CD1c-positive myeloid dendritic cell (primary cell): ENCODE measurements around the gene PTGER4.
"Not testable (repeated sequence)": the region's sequence is repeated elsewhere in the genome, so short reads cannot be mapped to it uniquely, and the experiment has no call there.

Experiments
- DNase-seq: peaks from one replicate; pipeline ENCODE4 v3.0.0-alpha.2; 2016; ENCODE audit errors: extremely low spot score

PTGER4 gene

DNA sequence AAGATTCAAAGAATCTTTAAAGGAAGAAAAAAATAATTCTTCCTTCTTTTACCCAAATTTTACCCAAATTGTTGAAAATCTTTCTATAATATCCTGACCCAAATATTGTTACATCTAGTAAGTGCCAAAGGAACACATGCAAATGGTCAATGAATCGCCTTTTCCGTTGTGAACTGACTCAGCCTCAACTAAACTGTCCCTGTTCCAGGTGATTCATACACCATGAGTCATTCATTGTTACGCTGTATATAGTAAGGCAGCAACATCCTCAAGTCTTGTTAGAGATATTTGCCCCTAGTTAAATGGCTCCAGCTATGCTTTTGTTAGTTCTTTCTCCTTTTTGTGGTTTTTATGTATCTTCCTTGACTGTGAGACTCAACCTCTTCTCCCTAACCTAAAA, 9.7 kb downstream of the PTGER4 start:
- DNase-seq = peak; percentile 64

DNA sequence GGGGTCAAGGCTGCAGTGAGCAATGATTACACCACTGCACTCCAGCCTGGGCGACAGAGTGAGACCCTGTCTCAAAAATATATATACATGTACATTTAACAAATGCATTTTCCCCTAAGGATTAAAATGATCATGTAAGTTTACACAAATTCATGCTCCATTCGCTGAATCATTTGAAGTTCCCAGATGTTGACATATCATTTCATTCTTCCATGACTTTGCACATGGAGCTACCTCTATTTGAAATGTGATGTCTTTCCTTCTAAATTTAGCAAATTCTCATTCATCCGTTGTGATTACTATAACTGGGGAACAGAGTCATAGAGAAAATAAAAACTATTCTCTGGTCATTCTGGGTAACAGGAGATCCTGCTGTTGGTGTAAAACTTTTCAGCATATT, 10.6 kb downstream of the PTGER4 start:
- DNase-seq = no peak

DNA sequence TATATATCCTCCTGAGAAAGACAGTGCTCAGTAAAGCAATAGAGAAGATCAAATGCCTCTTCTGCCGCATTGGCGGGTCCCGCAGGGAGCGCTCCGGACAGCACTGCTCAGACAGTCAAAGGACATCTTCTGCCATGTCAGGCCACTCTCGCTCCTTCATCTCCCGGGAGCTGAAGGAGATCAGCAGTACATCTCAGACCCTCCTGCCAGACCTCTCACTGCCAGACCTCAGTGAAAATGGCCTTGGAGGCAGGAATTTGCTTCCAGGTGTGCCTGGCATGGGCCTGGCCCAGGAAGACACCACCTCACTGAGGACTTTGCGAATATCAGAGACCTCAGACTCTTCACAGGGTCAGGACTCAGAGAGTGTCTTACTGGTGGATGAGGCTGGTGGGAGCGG, 12.2 kb downstream of the PTGER4 start:
- no peak for DNase-seq

DNA sequence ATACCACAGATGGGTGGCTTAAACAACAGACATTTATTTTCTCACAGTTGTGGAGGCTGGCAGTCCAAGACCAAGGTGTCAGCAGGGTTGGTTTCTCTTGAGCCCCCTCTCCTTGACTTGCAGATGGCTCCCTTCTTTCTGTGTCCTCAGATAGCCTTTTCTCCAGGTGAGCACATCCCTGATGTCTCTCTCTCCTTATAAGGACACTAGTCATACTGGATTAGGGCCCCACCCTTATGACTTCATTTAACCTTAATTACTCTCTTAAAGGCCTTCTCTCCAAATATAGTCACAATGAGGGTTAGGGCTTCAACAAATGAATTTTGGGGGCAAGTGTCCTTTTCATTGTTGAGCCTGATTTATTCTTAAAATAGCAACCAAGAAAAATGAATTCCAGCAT, 14.7 kb downstream of the PTGER4 start:
- DNase-seq = no peak

DNA sequence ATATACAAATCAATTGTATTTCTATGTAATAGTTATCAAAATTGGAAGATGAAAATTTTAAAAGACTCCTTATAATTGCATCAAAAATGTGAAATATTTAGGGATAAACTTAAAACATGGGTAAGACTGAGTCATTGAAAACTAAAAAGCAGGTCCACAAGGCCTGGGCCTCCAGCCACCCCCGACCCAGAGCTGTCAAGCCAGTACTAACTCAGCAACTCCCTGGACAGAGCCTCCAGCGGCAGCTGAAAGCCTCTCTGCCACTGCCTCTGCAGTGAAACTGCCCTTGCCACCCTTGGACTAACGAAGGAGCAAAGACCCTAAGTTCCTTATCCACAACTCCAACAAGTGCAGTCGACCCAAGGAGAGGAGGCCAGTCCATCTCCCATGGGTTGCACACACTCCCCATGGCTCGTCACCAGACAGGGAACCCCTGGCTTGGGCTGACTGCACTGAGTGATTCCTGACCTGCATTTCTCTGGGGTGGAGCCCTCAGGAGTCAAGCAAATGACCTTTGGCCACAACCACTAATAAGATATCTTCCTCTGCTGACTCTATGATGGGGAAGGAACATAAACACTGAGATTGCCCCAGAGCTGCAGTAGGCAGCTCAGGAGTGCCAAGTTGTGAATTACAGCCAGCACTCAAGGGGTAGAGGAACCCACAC, 20.5 kb downstream of the PTGER4 start:
- DNase-seq = no peak

DNA sequence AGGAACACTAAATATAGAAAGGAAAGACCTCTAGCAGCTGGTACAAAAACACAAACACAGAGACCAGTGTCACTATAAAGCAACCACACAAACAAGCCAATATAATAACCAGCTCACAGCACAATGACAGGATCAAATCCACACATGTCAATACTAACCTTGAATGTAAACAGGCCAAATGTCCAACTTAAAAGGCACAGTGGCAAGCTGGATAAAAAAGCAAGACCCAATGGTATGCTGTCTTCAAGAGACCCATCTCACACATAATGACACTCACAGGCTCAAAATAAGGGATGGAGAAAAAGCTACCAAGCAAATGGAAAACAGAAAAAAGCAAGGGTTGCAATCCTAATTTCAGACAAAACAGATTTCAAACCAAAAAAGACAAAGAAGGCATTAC, 22.3 kb downstream of the PTGER4 start:
- DNase-seq = not testable (repeated sequence)

DNA sequence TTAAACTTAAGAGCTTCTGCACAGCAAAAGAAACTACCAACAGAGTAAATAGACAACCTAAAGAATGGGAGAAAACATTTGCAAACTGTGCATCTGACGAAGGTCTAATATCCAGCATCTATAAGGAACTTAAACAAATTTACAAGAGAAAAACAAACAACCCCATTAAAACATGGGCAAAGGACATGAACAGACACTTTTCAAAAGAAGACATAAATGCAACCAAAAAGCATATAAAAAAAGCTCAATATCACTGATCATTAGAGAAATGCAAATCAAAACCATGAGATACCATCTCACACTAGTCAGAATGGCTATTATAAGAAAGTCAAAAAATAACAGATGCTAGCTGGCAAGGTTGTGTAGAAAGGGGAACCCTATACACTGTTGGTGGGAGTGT, 25.8 kb downstream of the PTGER4 start:
- DNase-seq = not testable (repeated sequence)

DNA sequence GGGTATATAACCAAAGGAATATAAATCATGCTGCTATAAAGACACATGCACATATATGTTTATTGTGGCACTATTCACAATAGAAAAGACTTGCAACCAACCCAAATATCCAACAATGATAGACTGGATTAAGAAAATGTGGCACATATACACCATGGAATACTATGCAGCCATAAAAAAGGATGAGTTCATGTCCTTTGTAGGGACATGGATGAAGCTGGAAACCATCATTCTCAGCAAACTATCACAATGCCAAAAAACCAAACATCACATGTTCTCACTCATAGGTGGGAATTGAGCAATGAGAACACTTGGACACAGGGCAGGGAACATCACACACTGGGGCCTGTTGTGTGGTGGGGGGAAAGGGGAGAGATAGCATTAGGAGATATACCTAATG, 30.9 kb downstream of the PTGER4 start:
- not testable (repeated sequence) for DNase-seq

DNA sequence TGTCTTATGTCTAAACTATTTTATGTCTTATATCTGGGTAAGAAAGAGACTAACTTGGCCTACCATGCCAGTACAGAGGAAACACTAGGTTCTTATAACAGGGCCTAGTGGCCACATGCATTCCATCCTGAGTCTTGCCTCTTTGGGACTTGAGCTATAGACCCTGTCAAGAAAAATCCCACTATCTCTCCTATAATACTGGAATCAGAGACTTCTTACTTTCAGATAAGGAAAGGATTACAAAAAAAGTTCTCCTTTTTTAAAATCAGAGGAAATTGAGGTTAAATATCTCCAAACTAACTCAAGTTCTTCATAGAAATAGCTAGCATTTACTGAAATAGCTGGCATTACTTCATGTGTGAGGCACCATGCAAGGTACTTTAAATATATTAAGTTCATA, 34.3 kb downstream of the PTGER4 start:
- DNase-seq = no peak

DNA sequence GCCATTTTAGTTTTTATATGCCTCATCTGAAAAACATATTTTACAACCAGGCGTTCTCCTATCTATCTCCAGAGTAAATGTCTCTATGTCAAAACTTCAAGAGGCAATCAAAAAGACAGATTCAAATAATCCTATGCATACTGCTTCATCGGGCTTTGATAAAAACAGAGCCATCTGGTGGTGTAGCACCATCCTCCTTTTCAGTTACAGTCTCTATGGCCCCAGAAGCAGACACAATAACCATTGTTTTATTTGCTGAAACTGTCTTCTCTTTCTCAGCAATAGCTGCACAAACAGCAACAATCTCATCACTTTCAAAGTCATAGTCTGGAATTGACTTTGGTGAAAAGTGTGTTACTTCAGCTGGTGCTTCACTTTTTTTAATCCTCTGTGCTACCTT, 36.3 kb downstream of the PTGER4 start:
- DNase-seq = no peak

DNA sequence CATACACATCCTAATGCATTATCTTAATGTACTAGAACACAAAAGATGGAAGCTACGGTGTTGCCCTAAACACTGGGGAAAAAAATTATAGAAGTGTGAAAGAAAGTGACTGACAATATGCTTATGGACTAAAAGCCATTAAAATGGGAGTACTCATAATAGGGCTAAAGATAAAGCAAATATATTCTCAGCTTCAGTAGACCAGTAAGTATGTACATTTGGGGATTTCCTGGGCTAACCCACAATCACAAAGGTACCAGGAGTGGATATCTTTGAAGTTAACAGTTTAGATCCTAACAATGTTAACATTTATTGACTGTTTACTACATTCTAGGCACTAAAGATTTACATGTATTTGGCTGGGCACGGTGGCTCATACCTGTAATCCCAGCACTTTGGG, 36.9 kb downstream of the PTGER4 start:
- no peak for DNase-seq

DNA sequence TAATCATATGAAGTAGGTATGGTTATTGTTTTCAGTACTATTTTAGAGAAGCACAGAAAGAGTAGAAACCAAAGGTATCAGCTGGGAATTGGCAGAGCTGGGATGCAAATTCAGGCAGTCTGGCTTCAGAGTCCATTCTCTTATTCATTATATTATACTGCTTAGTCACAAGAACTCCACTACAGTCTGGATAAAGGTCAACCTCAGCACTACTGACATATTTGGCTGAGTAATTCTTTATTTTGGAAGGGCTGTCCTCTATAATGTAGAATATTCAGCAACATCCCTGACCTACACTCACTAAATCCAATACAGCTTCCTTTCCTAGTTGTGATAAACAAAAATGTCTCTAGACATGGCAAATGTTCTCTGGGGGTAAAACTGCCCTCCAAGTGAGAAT, 37.6 kb downstream of the PTGER4 start:
- DNase-seq = no peak

DNA sequence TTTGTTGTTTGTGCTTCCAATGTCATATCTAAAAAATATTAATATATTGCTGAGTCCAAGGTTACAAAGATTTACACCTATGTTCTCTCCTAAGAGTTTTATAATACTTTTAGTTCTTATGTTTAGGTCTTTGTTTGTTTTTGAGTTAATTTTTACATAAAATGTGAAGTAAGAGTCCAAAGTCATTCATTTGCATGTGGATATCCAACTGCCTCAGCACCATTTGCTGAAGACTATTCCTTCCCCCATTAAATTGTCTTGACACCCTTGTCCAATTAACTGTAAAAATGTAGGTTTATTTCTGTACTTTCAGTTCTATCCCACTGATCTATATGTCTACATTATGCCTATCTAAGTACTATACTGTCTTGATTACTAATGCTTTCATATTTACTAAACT, 40.4 kb downstream of the PTGER4 start:
- no peak for DNase-seq

DNA sequence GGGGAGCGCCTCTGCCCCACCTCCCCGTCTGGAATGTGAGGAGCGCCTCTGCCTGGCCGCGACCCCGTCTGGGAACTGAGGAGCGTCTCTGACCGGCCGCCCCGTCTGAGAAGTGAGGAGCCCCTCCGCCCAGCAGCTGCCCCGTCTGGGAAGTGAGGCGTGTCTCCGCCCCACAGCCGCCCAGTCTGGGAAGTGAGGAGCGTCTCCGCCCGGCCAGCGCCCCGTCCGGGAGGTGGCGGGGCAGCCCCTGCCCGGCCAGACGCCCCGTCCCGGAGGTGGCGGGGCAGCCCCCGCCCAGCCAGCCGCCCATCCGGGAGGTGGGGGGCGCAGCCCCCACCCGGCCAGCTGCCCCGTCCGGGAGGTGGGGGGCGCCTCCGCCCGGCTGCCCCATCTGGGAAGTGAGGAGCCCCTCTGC, 42.8 kb downstream of the PTGER4 start:
- not testable (repeated sequence) for DNase-seq

DNA sequence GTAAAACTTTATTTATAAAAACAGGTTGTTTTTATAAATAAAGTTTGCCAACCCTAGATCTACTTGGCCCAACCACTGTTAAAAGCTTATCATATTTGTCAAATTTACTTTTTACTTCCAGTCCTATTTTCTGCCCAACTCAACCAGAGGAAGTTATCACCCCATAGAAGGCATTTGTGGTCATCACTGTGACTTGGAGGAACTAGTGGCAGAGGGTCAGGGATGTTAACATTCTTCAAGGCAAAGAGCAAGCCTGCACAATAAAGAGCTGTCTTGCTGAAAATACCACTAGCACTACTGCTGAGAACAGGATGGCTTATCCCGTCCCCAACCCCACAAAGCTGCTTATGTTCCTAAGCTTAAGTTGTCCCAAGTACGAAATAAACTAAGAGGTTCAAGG, 53.7 kb downstream of the PTGER4 start:
- no peak for DNase-seq

DNA sequence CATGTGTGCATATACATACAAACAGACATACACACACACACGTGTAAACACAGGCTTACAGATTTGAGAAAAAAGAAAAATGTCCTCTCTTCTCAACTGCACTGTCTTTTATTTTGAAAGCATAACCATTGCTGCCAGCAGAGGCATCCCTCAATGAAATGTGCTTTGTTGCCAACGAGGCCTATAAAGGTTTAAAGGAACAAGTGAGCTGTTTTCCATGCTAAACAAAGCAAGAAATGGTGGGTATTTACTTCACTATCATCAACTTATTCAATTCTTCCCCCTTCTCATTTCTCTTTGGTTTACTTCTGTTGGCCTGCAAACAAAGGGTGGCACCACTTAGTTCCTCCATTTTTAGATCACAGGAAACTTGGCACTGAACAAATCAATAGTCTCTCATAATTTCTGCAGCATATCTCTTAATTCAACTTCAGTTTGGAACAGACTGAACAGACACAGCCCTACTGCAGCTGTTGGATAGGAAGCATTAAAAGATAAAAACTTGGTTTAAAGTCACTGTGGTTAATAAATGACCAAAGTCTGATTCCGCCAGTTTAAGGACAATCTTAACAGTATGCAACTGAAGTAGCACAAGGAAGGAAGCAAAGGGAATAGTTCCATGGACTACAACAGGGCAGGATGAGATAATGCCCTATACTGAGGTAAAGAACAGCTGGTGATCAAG, 54.3 kb downstream of the PTGER4 start:
- no peak for DNase-seq

DNA sequence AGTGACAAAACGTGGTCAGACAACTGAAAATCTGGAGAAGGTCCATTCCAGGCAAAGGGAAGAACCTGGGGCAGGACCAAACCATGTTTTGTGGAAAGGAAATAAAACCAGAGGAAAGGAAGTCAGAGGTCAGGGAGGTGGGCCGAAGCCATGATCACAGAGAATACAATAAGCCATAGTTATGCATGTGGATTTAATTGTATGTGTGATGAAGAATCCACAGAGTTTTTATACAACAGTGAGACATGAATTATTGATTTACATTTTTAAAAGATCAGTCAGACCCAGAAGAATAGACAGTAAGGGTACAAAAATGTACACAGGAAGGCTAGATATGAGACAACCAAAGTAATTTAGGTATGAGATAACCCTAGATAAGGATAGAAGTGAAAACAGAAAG, 55.3 kb downstream of the PTGER4 start:
- DNase-seq = no peak

DNA sequence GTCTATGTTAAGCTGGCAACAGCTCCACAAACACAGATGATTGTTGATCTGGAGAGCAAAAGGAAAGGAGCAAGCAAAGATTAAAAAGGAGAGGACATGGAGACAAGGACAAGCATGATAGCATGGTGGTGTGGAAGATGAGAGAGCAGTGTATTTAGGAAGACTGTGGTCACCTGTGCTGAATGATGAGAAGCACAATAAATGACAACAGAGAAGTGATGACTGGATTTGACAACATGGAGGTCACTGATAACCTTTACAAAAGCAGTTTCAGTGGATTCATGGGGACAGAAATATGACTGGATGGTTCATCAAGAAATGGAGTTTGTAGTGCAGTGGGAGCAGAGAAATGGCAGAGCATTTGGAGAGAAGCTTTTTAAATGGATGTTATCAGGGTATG, 55.9 kb downstream of the PTGER4 start:
- DNase-seq = no peak

DNA sequence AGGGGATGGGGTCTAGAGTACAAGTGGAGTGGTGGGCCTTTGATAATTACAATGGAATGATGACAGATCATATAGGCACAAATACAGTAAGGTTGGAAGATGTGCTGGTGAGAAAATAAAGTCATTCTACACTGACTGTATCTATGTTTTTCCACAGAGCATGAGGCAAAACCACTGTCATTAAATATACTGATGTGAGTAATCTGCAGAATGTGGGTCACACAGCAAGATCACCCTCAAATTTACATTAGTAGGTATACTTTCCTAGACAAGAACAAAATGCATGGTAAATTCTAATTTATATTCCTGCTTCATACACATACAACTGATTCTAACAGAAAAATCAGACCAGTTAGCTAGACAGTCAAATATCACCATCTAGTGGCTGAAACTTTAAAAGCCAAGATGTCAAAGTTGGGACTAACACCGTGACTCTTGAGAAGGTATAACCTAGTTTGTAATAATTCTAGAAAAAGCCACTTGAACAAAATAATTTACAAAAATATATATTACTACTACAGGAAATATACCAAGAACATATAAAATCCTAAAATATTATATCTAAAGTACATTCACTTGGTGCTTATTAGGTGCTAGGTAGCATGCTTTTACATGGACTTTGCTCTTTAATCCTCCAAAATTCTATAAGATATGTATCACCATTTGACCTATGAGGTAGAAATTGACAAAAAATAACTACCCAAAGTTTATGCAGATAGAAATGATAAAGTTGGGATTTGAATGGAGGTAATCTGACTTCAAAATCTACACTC, 56.6 kb downstream of the PTGER4 start:
- peak; percentile 74 for DNase-seq

DNA sequence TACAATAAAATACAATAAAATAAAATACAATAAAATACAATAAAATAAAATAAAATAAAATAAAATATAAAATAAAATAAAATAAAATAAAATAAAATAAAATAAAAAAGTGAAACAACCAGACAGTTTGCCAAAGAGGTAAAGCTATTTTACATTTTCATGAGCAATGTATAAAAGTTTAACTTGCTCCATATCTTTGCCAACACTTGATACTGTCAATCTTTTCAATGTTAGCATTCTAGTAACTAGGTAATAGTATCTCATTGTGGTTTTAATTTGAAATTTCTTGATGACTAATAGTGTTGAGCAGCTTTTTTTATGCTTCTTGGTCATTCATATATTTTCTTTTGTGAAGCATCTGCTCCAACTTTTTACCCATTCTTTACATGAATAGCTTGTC, 58.8 kb downstream of the PTGER4 start:
- no peak for DNase-seq
